ENCODE results near the gene MICAL3.

GRCh38 chr22:17998913-17999312 lies 25.4 kb downstream of the MICAL3 start:
- TF ChIP-seq CTCF (IDR thresholded peaks at IDR 0.05): peak in 1 of 4 donors; percentile 8
- TF ChIP-seq POLR2A (IDR thresholded peaks at IDR 0.05): no peak
